Caki2 (cell line): ENCODE results near the gene MGST2. TPM values are rescaled to one million over a fixed set of nuclear protein-coding genes. Genes with fewer than 3 reads are reported as not detected.

Experiments used
- DNase-seq: peaks from one replicate; pipeline ENCODE4 v3.0.0-alpha.2; 2015; ENCODE audit warnings: low read depth
- in situ Hi-C: cut with HindIII; loops from 2 replicates; pipeline ENCODE4 v1.10.0; 2016; ENCODE audit warnings: low sequenced_read_pairs, low pct_unique_long_range_greater_than_20kb, mixed read lengths
- total RNA-seq: library from RNA; depleted of rRNA; stranded (reverse); fragments of >200 nt; shearing (Covaris generic); gene quantifications from 2 replicates; pipeline ENCODE4 v1.2.3, GENCODE V29; 2014; ENCODE audit warnings: low replicate concordance

Gene MGST2
- total RNA-seq, 1 experiment from 2014 or later: 54.0 TPM

DNA sequence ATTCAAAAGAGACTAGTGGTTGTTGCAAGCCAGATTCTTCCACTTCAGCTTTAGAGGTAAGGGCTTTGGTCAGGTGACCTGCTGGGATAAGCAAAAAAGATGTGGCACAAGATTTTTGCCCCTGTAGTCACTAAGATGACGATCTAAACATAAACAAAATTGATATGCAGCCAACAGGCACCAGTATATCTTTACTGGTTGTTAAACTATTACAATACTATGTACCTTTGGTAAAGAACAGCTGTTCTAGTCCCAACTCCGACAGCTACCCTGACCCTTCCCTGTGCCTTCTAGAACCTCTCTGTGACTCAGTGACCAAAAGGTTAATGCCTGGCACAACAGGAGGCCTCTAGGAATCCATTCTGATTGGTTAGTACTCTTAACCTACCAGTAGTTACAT is 59.6 kb downstream of the MGST2 start:
- DNase-seq: no peak
- in situ Hi-C loops: no loop called here

DNA sequence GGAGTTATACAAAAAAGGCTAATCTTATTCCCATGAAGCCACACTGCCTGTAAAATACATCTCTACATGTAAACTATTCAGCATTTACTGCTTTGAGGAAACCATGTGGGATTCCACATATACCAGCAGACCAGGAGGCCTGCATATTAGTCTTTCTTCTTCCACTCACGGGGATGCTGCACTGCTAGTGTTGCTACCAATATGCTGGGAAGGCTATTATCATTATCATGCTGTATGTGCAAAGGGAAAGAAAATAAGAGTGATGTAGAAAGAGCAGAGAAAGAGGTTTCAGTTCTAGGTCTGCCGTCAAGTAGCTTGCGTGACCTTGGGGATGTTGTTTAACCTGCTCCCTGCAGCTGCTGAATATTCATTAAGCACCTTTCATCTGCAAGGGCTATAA is 61.0 kb downstream of the MGST2 start:
- in situ Hi-C loops: no loop called here
- no peak for DNase-seq

DNA sequence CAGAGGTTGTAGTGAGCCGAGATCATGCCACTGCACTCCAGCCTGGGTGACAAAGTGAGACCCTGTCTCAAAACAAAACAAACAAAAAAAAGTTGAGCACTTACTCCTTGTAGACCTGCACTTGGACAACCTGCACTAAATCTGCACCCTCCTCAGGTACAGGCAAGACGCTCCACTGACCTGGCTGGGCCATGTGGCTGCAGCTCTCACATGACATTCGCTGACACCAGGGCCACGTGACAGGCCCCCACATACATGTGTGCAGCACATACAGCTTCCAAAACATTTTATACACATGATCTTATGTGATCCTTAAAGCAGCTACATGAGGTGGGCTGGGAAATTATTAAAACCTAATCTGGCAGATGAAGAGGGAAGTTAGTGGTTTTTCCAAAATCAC is 62.5 kb downstream of the MGST2 start:
- in situ Hi-C loops: no loop called here
- DNase-seq: no peak

DNA sequence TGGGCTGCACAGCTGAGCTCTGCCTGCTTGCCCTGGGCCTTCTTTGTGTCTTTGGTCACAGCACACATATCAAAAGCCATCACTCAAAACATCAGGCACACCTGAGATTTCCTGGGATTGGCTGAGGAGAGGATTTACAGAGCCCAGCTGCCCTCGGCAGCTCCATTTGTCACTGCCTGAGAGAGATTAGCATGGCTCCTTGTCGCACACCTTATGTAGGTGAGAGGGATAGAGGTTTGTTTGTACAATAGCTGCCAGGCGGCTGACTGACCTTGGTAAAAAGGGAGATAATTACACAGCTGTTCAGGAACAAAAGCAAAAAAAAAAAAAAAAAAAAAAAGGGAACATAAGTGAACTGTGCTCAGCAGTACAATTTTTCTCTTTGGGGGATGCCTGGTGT is 63.2 kb downstream of the MGST2 start:
- in situ Hi-C loops: no loop called here

DNA sequence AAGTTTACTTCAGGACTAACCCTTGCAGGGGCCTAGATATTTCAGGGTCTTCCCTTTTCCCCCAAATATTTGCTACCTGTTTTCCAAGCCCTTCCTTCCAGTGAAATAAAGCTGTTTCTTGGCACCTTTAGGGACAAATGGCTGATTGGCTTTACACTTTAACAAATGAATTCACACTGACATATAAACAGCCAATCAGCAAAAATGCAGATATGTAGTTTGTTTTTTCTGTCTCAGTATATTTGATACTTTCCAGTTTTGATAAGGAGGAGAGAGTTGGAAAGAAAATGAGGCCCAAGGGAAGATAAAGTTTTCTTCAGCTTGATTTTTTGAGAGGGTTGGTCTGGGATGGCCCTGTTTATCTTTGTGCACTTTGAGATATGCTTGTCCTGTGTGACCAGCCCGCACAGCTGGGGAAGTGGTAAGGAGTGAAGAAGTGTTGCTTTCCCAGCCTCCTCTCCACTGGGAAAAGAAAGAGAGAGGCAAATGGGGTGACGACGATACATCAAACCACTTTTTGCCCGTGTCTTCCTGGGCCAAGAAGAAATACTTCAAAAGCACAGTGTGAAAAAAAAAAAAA is 67.5 kb downstream of the MGST2 start:
- in situ Hi-C loops: no loop called here
- no peak for DNase-seq

More for the DNA sequence above, 63.2 kb downstream of the MGST2 start:
- no peak for DNase-seq

DNA sequence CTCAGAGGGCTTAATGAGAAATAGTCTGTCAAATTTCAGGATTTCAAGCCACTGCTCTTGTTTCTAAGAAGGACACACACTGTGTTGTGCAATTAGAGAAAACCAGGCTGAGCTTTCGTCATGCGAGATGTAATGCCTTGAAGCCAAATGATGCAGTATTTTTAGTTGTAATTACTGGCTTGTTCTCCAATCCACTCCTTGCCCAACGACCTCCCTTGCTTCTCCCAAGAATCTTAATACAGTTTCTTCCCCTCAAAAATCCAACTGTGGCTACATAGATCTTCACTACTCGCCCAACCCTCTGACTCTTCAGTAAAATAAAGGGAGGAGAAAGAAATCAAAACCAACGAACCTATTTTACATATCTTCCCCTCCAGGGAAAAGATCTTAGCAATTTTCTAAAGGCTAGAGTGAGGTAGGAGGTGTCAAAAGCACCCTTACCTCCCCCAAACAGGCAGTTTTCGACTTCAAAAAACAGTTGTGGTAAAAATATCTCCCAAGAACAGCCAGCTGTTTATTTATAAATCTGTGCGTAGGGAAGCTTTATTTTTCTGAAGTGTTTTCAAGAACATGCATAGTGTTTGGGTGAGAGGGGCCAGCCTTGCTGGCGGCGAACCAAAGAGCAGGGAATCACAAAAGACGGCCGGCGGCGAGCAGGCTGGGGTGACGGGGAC is 68.7 kb downstream of the MGST2 start:
- DNase-seq: no peak

DNA sequence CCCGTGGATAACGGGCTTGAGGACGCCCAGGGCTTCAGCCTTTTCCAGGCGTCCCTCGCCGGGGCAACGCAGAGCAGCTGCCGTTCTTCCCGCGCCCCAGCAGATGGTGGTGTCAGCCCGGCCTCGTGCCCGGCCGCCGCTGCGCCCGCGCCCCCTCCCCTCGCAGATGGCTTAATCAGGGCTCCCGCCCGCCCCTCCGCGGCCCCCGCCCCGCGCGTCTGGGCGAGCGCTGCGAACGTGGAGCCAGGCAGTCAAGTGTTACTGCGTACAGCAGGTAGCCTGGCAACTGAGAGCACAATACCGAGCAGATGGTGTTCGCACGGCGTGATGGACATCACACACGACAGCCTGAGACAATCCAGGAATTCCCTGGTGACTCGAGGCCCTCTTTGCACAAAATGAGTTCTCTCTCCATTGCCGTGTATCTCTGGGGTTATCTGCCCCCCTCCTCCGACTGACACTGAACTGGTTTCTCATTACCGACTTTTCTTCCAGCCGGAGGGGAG is 69.3 kb downstream of the MGST2 start:
- DNase-seq: peak; percentile 72
- in situ Hi-C loops: no loop called here

More for the DNA sequence above, 68.7 kb downstream of the MGST2 start:
- in situ Hi-C loops: no loop called here

DNA sequence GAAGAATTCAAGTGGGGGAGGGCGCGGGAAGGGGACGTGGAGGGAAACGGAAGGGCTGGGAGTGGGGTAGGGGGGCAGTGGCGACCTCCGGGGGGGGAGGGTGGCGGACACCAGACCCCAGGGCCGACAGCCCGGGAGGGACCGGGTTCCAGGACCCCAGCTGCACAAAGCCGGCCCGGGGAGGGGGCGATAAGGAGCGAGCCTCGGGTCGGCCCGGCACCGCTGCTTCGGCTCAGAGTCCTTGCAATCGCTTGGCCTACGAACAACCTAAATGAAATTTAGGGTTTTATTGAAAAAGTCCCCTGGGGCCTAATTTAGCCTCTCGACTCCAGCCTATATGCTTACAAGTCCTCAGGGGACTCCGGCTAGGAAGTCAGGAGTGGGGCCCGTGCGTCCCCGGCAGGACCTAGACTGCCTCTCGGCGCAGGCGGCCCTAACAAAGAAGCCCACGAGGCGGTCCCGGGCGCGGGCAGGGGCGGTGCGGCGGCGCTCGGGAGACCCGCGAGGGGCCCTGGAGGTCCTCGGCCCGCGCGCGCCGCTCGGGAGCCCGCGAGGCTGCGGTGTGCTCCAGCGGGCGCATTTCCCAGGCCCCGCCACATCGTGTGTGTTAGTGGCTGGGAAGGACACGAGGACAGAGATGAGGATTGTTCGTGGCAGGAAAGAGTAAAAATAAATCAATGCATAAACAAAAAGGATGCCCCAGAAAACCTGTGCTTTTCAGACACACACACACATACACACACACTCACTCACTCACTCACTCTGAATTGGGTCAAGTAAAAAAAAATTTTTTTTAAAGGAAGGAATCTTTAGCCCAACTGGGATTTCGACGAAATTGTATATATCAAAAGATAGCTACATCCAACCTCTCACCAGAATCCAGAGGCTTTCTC is 70.0 kb downstream of the MGST2 start:
- no peak for DNase-seq
- in situ Hi-C loops: no loop called here

DNA sequence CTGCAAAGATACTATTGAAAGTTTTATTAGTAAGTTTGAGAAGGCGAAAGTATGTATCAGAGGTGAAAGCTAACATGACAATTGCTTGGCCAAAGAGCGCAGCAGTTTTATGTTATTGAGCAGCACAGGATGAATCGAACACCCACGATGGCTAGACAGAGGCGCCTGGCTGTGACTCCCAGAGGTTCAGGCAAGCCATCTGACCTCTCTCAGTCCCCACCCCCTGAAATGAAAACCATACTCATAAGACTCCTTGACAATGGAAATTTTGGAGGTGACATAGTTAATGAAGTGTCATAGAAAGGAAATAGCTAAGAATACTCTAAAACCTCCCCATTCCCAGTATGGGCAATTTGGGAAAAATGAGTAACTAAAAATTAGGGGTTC is 70.6 kb downstream of the MGST2 start:
- in situ Hi-C loops: no loop called here
- DNase-seq: no peak

DNA sequence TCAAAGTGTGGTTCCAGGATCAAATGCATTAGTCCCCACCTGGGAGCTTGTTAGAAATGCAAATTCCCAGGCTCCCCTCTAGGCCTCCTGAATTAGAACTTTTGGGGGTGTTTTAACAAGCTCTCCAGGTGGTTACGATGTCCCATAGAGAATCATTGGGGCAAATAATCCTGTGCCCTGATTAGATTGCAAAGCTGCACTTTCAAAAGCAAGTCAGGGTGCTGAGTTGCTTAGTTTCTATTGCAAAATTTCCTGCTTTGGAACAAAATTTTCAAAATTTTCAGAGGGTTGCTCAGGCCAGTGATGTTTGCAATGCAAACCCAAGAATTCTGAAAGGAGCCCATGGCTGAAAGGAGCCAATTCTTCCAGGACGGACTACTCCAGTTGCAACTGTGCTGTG is 71.0 kb downstream of the MGST2 start:
- in situ Hi-C loops: no loop called here
- no peak for DNase-seq

DNA sequence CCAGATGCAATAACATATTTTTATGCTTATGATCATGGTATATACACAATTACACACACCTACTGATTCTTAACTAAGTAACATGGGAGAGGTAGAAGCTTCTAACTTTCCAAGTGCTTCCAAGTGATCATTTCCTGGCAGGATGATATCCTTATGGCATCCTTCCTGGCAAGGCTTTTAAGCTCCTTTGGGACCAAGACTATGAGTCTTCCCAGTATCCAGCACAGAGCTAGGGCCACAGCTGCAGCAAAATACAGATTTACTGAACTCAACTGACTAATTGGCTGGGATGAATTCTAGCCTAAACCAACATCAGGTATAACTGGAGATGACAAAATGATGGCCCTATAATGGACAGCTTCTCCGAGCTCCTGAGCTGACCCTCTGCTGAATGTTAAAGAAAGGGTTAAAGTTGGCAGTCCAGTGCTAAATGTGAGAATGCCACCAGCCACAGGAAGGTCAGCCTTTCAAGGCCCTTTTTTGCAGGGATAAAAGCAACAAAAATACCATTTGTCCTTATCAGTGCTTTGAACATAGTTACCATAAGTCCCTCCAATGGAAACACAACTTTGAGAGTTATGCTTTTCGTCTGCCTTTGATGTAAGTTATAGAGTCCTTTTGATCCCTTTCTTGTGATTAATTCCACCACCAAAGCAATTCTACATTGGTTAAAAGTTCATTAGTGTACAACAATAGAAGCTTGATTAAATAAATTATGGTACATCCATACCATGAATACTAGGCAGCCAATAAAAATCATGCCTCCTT is 73.4 kb downstream of the MGST2 start:
- in situ Hi-C loops: no loop called here

DNA sequence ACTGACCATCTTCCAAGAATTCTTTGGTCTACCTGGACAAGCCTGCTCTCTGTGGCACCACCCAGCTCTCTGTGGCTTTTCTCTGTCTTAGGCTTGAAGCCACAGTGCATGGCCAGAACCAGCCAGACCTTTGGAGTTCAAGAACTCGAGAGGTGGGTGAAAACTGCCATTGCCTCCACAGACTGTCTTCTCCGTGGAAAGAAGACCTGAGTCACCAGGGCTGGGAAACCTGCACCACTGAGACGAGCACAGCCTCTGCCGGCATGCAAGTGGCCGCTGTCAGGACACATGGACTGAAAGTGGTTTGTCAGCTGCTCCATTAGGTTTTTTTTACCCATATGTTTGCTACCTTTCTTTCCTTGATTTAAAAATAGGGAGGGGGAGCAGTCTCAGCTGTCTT is 74.5 kb downstream of the MGST2 start:
- no peak for DNase-seq
- in situ Hi-C loops: no loop called here

More for the DNA sequence above, 73.4 kb downstream of the MGST2 start:
- DNase-seq: no peak

DNA sequence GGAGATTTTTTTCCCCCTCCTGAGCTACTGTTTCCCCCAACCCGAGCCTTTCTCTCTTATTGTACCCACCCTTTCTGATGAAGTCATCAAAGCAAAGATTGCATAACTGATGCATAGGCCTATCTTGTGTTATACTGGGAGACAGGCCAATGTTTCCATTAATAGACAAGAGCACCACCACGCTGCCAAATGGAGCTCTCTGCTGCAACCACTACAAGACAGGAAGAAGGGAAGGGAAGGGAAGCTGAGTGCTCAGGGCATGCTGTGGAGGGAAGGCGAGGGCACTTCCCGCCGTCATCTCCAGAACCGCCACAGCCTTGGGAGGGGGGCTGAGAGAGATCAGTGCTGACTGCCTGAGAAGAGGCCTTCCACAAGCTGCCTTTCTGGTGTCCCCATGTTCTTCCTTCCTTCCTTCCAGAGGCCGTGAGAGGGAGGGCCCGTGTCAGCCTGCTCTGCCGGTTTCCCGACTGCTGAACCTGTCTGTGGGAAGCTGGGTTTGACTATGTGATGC is 75.0 kb downstream of the MGST2 start:
- DNase-seq: peak; percentile 37
- in situ Hi-C loops: no loop called here

DNA sequence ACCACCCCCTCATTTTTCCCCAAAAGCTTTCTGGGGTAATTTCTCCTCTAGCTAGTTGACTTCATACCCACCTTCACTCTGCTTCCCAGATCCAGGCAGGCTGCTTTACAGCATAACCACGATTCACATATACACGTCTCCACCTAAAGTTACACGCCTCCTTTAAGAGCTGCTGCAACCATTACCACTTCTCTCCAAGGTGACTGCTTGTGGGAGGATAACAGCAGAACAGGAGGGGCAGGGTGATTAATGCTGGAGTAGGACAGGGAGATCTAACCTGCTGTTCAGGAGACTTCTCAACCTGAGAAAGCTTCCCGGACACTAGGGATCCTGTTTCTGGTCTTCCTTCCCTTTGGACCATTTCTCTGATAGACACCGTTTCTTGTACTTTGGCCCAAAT is 77.4 kb downstream of the MGST2 start:
- DNase-seq: no peak
- in situ Hi-C loops: no loop called here

DNA sequence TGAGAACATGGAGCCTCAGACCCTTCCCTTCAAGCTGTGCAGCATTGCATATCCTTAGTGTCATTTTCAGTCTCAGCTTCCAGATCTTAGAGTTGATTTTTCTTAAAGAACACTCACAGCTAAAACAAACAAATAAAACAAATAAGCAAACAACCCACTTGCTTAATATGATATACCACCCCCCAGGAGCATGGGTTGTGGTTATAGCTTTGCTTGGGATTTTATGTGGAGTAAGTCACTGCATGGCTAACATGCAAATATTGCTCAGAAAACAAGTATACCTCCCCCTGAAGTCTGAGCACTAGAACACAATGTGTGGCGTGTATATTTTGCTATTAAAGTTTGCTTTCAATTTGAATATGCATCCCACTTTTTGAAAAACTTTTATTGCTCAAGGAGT is 78.6 kb downstream of the MGST2 start:
- DNase-seq: no peak
- in situ Hi-C loops: no loop called here

DNA sequence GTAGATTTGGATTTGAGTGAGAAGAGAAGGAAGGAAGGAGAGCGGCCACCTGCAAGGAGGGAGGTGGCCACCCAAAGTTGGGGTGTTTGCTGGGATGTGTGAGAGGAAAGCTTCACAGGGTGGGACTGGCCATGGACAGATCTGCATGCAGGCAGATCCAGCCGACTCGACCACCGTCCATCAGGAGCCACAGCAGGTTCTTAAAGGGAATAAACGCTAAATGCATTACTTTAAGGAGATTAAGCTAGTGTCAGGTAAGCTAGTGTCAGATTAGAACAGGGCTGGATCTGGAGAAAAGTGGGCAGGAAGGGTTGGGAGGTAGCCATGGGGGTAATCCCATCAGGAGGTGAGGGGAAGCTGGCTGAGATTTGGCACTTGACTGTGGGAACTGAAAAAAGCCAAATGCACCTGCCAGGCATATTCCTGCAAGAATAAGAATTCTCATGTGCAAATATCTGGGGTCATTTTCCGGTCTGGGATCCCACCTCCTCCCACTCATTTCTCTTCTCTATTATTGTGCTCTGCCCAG is 79.6 kb downstream of the MGST2 start:
- in situ Hi-C loops: no loop called here
- no peak for DNase-seq

DNA sequence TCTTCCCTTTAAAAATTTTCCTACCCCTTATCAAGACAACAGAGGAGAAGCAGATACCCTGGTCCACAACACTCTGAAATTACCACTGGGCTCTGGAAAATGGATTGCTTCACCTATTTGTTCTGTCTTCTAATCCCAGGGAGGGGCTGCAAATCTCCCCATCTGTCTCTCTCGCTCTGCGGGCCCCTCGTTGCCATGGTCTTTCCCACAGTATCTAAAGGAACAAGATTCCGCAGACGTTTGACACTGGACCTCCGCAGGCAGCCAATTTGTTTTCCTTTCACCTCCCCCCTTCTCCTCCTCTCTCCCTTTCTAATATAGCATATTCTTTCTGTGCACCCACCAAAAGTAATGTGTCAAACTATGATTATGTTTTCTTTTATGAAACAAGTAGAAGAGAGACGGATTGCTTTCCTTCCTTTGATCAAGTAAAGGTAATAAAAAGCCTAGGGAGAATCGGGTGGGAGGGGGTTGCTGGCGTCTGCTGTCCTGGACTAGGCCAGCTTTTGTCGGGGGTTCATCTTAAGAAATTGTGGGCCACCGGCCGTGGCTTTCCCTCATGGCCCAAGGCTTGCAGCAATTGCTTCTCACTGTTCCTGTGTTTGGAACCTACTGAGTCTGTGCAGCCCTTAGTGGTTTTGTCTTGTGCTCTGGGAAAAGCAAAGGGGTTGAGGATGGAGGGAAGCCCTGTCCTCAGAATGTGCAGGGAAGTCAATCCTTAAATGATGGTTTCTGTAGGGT is 81.0 kb downstream of the MGST2 start:
- no peak for DNase-seq
- in situ Hi-C loops: no loop called here
